ENCODE results near the gene TMSB15B. TPM values are rescaled to one million over a fixed set of nuclear protein-coding genes. Genes with fewer than 3 reads are reported as not detected.
"Not testable (repeated sequence)": the region's sequence is repeated elsewhere in the genome, so short reads cannot be mapped to it uniquely, and the experiment has no call there.

TMSB15B gene
- total RNA-seq, 6 experiments from 2014 or later = 0.24 to 0.42 TPM; not detected in 4

GRCh38 chrX:103941201-103941975 lies 21.0 kb upstream of the TMSB15B start:
- Histone ChIP-seq H3K36me3 (no peaks in the 10 kb centered on the region), H3K4me1 (no peaks in the 10 kb centered on the region), H3K4me3 (no peak overlapping the region), H3K9me3 (no peaks in the 10 kb centered on the region), H3K27ac (no peak overlapping the region), H3K27me3 (no peaks in the 10 kb centered on the region)
- peak; percentile 43 to 59 (median 53) for ATAC-seq
- intact Hi-C loops (cut with DNase I) = no loop called here
- no peak for DNase-seq
- 10% methylated on average over 3 of the region's 3 CpGs for WGBS (ENCODE audit: insufficient coverage, low coverage, low lambda C conversion rate, missing lambda C conversion rate)
- TF ChIP-seq POLR2A (IDR thresholded peaks at IDR 0.05) = no peak
- peak; percentile 45 to 49 (median 46) for TF ChIP-seq CTCF (IDR thresholded peaks at IDR 0.05)

- TF ChIP-seq CTCF (IDR thresholded peaks at IDR 0.05) = no peak
- TF ChIP-seq POLR2A (IDR thresholded peaks at IDR 0.05) = no peak
- Histone ChIP-seq H3K9me3 (no peaks in the 10 kb centered on the region), H3K27me3 (no peaks in the 10 kb centered on the region), H3K4me1 (no peaks in the 10 kb centered on the region), H3K27ac (no peak overlapping the region), H3K36me3 (no peaks in the 10 kb centered on the region), H3K4me3 (no peak overlapping the region)
- intact Hi-C loops (cut with DNase I) = no loop called here
- WGBS (ENCODE audit: insufficient coverage, low coverage, low lambda C conversion rate, missing lambda C conversion rate) = 15% methylated on average over 1 of the region's 1 CpG
- DNase-seq = no peak
- ATAC-seq = no peak
Measured at GRCh38 chrX:103949506-103949905, 12.9 kb upstream of the TMSB15B start.

- Histone ChIP-seq H3K4me1 (no peaks in the 10 kb centered on the region), H3K4me3 (no peak overlapping the region), H3K9me3 (no peaks in the 10 kb centered on the region), H3K36me3 (no peaks in the 10 kb centered on the region), H3K27ac (no peak overlapping the region), H3K27me3 (no peaks in the 10 kb centered on the region)
- ATAC-seq (no peak), DNase-seq (peak in 1 of 3 donors; percentile 29)
- intact Hi-C loops (cut with DNase I) = no loop called here
- TF ChIP-seq POLR2A (IDR thresholded peaks at IDR 0.05) (no peak), CTCF (IDR thresholded peaks at IDR 0.05) (no peak)
- WGBS (ENCODE audit: insufficient coverage, low coverage, low lambda C conversion rate, missing lambda C conversion rate) = 65% methylated on average over 2 of the region's 4 CpGs
Measured at GRCh38 chrX:103953353-103953752, 9.1 kb upstream of the TMSB15B start.

GRCh38 chrX:103954259-103954658 lies 8.2 kb upstream of the TMSB15B start:
- DNase-seq (no peak), ATAC-seq (no peak)
- intact Hi-C loops (cut with DNase I) = no loop called here
- no peaks in the 10 kb centered on the region for H3K4me1 ChIP-seq
- TF ChIP-seq POLR2A (IDR thresholded peaks at IDR 0.05) = no peak
- no peak for TF ChIP-seq CTCF (IDR thresholded peaks at IDR 0.05)
- WGBS (ENCODE audit: insufficient coverage, low coverage, low lambda C conversion rate, missing lambda C conversion rate) = 90% methylated on average over 4 of the region's 6 CpGs
- no peaks in the 10 kb centered on the region for H3K27me3 ChIP-seq
- no peak overlapping the region for H3K27ac ChIP-seq
- no peaks in the 10 kb centered on the region for H3K36me3 ChIP-seq
- H3K9me3 ChIP-seq = no peaks in the 10 kb centered on the region
- no peak overlapping the region for H3K4me3 ChIP-seq

GRCh38 chrX:103960599-103960998 lies 1.8 kb upstream of the TMSB15B start:
- no CpG with 5 or more reads among the region's 6 CpGs for WGBS (ENCODE audit: insufficient coverage, low coverage, low lambda C conversion rate, missing lambda C conversion rate)
- H3K4me1 ChIP-seq; H3K36me3 ChIP-seq; H3K4me3 ChIP-seq; intact Hi-C loops (cut with DNase I); DNase-seq; H3K27ac ChIP-seq; ATAC-seq; H3K27me3 ChIP-seq; H3K9me3 ChIP-seq: not testable (repeated sequence)

- WGBS (ENCODE audit: insufficient coverage, low coverage, low lambda C conversion rate, missing lambda C conversion rate) = no CpG with 5 or more reads among the region's 13 CpGs
- H3K27me3 ChIP-seq; H3K27ac ChIP-seq; H3K9me3 ChIP-seq; H3K36me3 ChIP-seq; H3K4me3 ChIP-seq; intact Hi-C loops (cut with DNase I); H3K4me1 ChIP-seq; DNase-seq; ATAC-seq: not testable (repeated sequence)
Measured at GRCh38 chrX:103983508-103983907, 21.1 kb downstream of the TMSB15B start.

Data from right lobe of liver (tissue), 6 donors.